Endothelial cell of umbilical vein (primary cell): ENCODE results near the gene CROCC2. TPM values are rescaled to one million over a fixed set of nuclear protein-coding genes. Genes with fewer than 3 reads are reported as not detected.

Source experiments
- BruUV-seq: library from RNA; stranded (reverse); fragments of 400-500 nt; replicated peaks from 2 replicates; lab custom pipeline; 2021; lab: Mats Ljungman, UMichigan
- CTCF ChIA-PET: fragments of 300-600, 350-600 bp; sonication (Branson Sonifier 250); formaldehyde crosslinking; loops from one replicate; lab custom pipeline; 2021; ENCODE audit warnings: antibody characterized with exemption, inconsistent platforms; lab: Charles Lee
- POLR2A ChIA-PET: fragments of 300-600, 350-600 bp; sonication (Branson Sonifier 250); formaldehyde crosslinking; loops from one replicate; lab custom pipeline; 2021; ENCODE audit warnings: antibody characterized with exemption, inconsistent platforms; lab: Charles Lee
- DNase-seq: peaks from one replicate; pipeline ENCODE4 v3.0.0-alpha.2; 2011; ENCODE audit warnings: low read depth, low spot score
- FAIRE-seq: peaks from 2 replicates; lab custom pipeline; 2011; peaks lifted over from hg19 to GRCh38; lab: Jason Lieb, UNC
- H2AFZ ChIP-seq: 2 replicates; pipeline ENCODE4 v1.6.0; 2012; ENCODE audit warnings: low read depth, low read length, control low read depth, inconsistent platforms
- H3K27ac ChIP-seq: 2 replicates; pipeline ENCODE4 v1.5.1; 2011; ENCODE audit warnings: low read depth, mild to moderate bottlenecking, control low read depth, low read length, moderate library complexity; ENCODE audit not compliant: insufficient read depth
- H3K27me3 ChIP-seq, 2 experiments: 2 replicates each; pipeline versions ENCODE4 v1.6.0 to v1.6.1; 2011; ENCODE audit warnings: low read length in 2 of 2, mixed read lengths in 1 of 2; ENCODE audit not compliant: control insufficient read depth in 2 of 2, insufficient read depth in 2 of 2
- H3K36me3 ChIP-seq, 2 experiments: 2 replicates in 1 of 2; 3 replicates in 1 of 2; pipeline ENCODE4 v1.5.1; 2011; ENCODE audit warnings: low read length in 2 of 2, mild to moderate bottlenecking in 1 of 2, moderate library complexity in 1 of 2; ENCODE audit not compliant: control insufficient read depth in 2 of 2, insufficient read depth in 2 of 2; ENCODE audit errors: extremely low read depth in 1 of 2
- H3K4me1 ChIP-seq: 3 replicates; pipeline ENCODE4 v1.5.1; 2011; ENCODE audit warnings: mild to moderate bottlenecking, low read length; ENCODE audit not compliant: control insufficient read depth, insufficient read depth; ENCODE audit errors: extremely low read depth
- H3K4me2 ChIP-seq: 2 replicates; pipeline ENCODE4 v1.6.1; 2011; ENCODE audit warnings: low read length, control low read depth, mixed read lengths; ENCODE audit not compliant: insufficient read depth
- H3K4me3 ChIP-seq, 3 experiments: fragments of 200-600 bp in 1 of 3; sonication (generic), shearing (Covaris generic) in 1 of 3; replicated peaks in 1 of 3; 2 replicates each; pipeline ENCODE4 v1.5.1; 2011 to 2016; ENCODE audit warnings: control low read depth in 3 of 3, low read length in 3 of 3, mild to moderate bottlenecking in 2 of 3, inconsistent platforms in 1 of 3, low read depth in 1 of 3, moderate library complexity in 1 of 3; ENCODE audit not compliant: insufficient read depth in 1 of 3
- H3K79me2 ChIP-seq: 2 replicates; pipeline ENCODE4 v1.6.0; 2012; ENCODE audit warnings: low read length, inconsistent platforms; ENCODE audit not compliant: control insufficient read depth, insufficient read depth
- H3K9ac ChIP-seq: replicated peaks from 2 replicates; pipeline ENCODE3; 2011; ENCODE audit warnings: low read length, control low read depth; ENCODE audit not compliant: insufficient read depth; ENCODE audit errors: extremely low read depth
- H3K9me1 ChIP-seq: replicated peaks from 3 replicates; pipeline ENCODE4 v1.6.0; 2011; ENCODE audit warnings: mild to moderate bottlenecking, low read length; ENCODE audit not compliant: control insufficient read depth, insufficient read depth; ENCODE audit errors: extremely low read depth
- H3K9me3 ChIP-seq: replicated peaks from 2 replicates; pipeline ENCODE4 v1.5.1; 2012; ENCODE audit warnings: low read length, inconsistent platforms; ENCODE audit not compliant: control insufficient read depth, insufficient read depth
- H4K20me1 ChIP-seq: replicated peaks from 2 replicates; pipeline ENCODE3; 2011; ENCODE audit warnings: mild to moderate bottlenecking, low read length; ENCODE audit not compliant: control insufficient read depth, insufficient read depth; ENCODE audit errors: extremely low read depth
- CTCF ChIP-seq, 2 donors: IDR thresholded peaks; 1 replicate in 1 of 2; 2 replicates in 1 of 2; pipeline ENCODE4 v1.5.1; 2011; ENCODE audit warnings: low read length in 2 of 2, mild to moderate bottlenecking in 2 of 2, moderate library complexity in 2 of 2, control low read depth in 1 of 2, inconsistent platforms in 1 of 2, low read depth in 1 of 2; ENCODE audit not compliant: insufficient read depth in 1 of 2; ENCODE audit errors: extremely low read depth in 1 of 2
- FOS ChIP-seq: IDR thresholded peaks from 2 replicates; pipeline ENCODE4 v1.6.1; 2011; ENCODE audit warnings: mild to moderate bottlenecking, low read length, moderate library complexity, borderline replicate concordance; ENCODE audit not compliant: insufficient read depth
- JUN ChIP-seq: IDR thresholded peaks from 2 replicates; pipeline ENCODE4 v1.6.1; 2011; ENCODE audit warnings: borderline replicate concordance, low read depth; ENCODE audit not compliant: insufficient read length, insufficient read depth
- MAX ChIP-seq: IDR thresholded peaks from 2 replicates; pipeline ENCODE4 v1.6.1; 2011; ENCODE audit not compliant: insufficient read depth, insufficient read length
- POLR2A ChIP-seq: IDR thresholded peaks from 2 replicates; pipeline ENCODE4 v1.6.1; 2012; ENCODE audit warnings: low read depth, mild to moderate bottlenecking, control low read depth, low read length
- POLR2AphosphoS5 ChIP-seq: IDR thresholded peaks from 2 replicates; pipeline ENCODE4 v1.6.1; 2012; ENCODE audit warnings: low read depth, mild to moderate bottlenecking, control low read depth, low read length, moderate library complexity; ENCODE audit not compliant: insufficient read depth
- dilution Hi-C: fragments of 300-500 bp; cut with MboI; formaldehyde crosslinking; loops from one replicate; pipeline ENCODE4 v1.15.0; 2019; ENCODE audit warnings: low sequenced_read_pairs; ENCODE audit not compliant: extremely low pct_ligation_motif_present
- intact Hi-C: fragments of 100-400 bp; cut with micrococcal nuclease; formaldehyde crosslinking; loops from one replicate; pipeline ENCODE4 v1.10.0; 2022
- polyA plus RNA-seq, 4 experiments: library from polyadenylated mRNA; depleted of rRNA in 3 of 4; stranded (reverse) in 3 of 4; unstranded in 1 of 4; fragments of >200 nt; gene quantifications; 2 replicates each; pipeline versions ENCODE4 v1.2.1 to v1.2.3, GENCODE V29; 2011 to 2012; ENCODE audit warnings: missing spikeins in 1 of 4
- total RNA-seq: library from RNA; stranded (reverse); gene quantifications from 2 replicates; pipeline ENCODE4 v1.2.3, GENCODE V29; 2021

Gene CROCC2
- total and polyA plus RNA-seq, 2 donors (not counting 3 experiments of a cell fraction or from before 2014, with no cell fraction given): not detected

GRCh38 chr2:240919161-240919781 lies 13.1 kb downstream of the CROCC2 start:
- no peaks in the 10 kb centered on the region for H3K9me3 ChIP-seq
- no peak overlapping the region for H3K4me3 ChIP-seq
- H3K9me1 ChIP-seq: no peaks in the 10 kb centered on the region
- H2AFZ ChIP-seq: no peak overlapping the region
- POLR2A ChIA-PET: no interaction called here
- no peak overlapping the region for H3K4me2 ChIP-seq
- no peaks in the 10 kb centered on the region for H4K20me1 ChIP-seq
- CTCF ChIA-PET: no interaction called here
- peaks cover under 1% of the 10 kb centered on the region for H3K4me1 ChIP-seq
- no peaks in the 10 kb centered on the region for H3K27me3 ChIP-seq
- intact Hi-C loops: loop anchor here (10.0 kb wide), 1 partner anchor 156 kb away; no protein-coding TSS in a partner anchor
- no peaks in the 10 kb centered on the region for H3K79me2 ChIP-seq
- H3K9ac ChIP-seq: no peak overlapping the region
- H3K27ac ChIP-seq: no peak overlapping the region
- BruUV-seq: no TSS peak
- DNase-seq (no peak), FAIRE-seq (no peak)
- TF ChIP-seq JUN (no peak), FOS (no peak), CTCF (IDR thresholded peaks at IDR 0.05; ENCODE audit: extremely low read depth in 1 of 2, insufficient read depth in 1 of 2, low read depth in 1 of 2, low read length in 2 of 2) (no peak), POLR2A (no peak), MAX (no peak), POLR2AphosphoS5 (no peak)
- dilution Hi-C loops: no loop called here
- H3K36me3 ChIP-seq: no peaks in the 10 kb centered on the region
